ENCODE results near the gene KIFBP.
"Not testable (repeated sequence)": the region's sequence is repeated elsewhere in the genome, so short reads cannot be mapped to it uniquely, and the experiment has no call there.

The KIFBP gene

GRCh38 chr10:69004821-69005220 lies 16.2 kb downstream of the KIFBP start:
- peak; percentile 34 for DNase-seq (ENCODE audit: low spot score)
- ChIA-PET POLR2A (ENCODE audit: low non-redundant PET) (interaction anchor here (0.6 kb wide), 1 partner anchor 105 kb away, joined by 3 read pairs; no protein-coding TSS in a partner anchor), CTCF (interaction anchor here (0.6 to 2.6 kb wide), 14 partner anchors 9 to 404 kb away, joined by 3 to 44 read pairs (median 4); no protein-coding TSS in a partner anchor)
- H3K27ac ChIP-seq: no peak overlapping the region
- peak; percentile 42 for TF ChIP-seq CTCF (conservative IDR thresholded peaks at IDR 0.05; ENCODE audit: low read depth)

- ChIA-PET CTCF (interaction anchor here (0.6 to 2.6 kb wide), 5 partner anchors 12 to 387 kb away, joined by 3 to 44 read pairs (median 4); no protein-coding TSS in a partner anchor), POLR2A (ENCODE audit: low non-redundant PET) (no interaction called here)
- no peak for DNase-seq (ENCODE audit: low spot score)
- TF ChIP-seq CTCF (conservative IDR thresholded peaks at IDR 0.05; ENCODE audit: low read depth): no peak
- H3K27ac ChIP-seq: no peak overlapping the region
These were observed 17.3 kb downstream of the KIFBP start for GRCh38 chr10:69005704-69006485.

GRCh38 chr10:69007260-69007659 lies 18.7 kb downstream of the KIFBP start:
- ChIA-PET POLR2A (ENCODE audit: low non-redundant PET) (no interaction called here), CTCF (interaction anchor here (0.6 to 1.0 kb wide), 2 partner anchors 86 to 144 kb away, joined by 4 to 5 read pairs; no protein-coding TSS in a partner anchor)
- TF ChIP-seq CTCF (conservative IDR thresholded peaks at IDR 0.05; ENCODE audit: low read depth): no peak
- DNase-seq (ENCODE audit: low spot score): no peak
- no peak overlapping the region for H3K27ac ChIP-seq

GRCh38 chr10:69009360-69009759 lies 20.8 kb downstream of the KIFBP start:
- CTCF ChIA-PET: interaction anchor here (1.0 to 1.1 kb wide), 2 partner anchors 11 to 85 kb away, joined by 3 read pairs; no protein-coding TSS in a partner anchor
- H3K27ac ChIP-seq: no peak overlapping the region
- no peak for TF ChIP-seq CTCF (conservative IDR thresholded peaks at IDR 0.05; ENCODE audit: low read depth)
- DNase-seq (ENCODE audit: low spot score): no peak
- POLR2A ChIA-PET (ENCODE audit: low non-redundant PET): no interaction called here

- no peak for TF ChIP-seq CTCF (conservative IDR thresholded peaks at IDR 0.05; ENCODE audit: low read depth)
- CTCF ChIA-PET: no interaction called here
- DNase-seq (ENCODE audit: low spot score): no peak
- POLR2A ChIA-PET (ENCODE audit: low non-redundant PET): no interaction called here
- no peak overlapping the region for H3K27ac ChIP-seq
These were observed 21.6 kb downstream of the KIFBP start for GRCh38 chr10:69010151-69010640.

GRCh38 chr10:69012778-69013177 lies 24.2 kb downstream of the KIFBP start:
- CTCF ChIA-PET; DNase-seq (ENCODE audit: low spot score); H3K27ac ChIP-seq; POLR2A ChIA-PET (ENCODE audit: low non-redundant PET): not testable (repeated sequence)

- no peak for DNase-seq (ENCODE audit: low spot score)
- no peak overlapping the region for H3K27ac ChIP-seq
- CTCF ChIA-PET: interaction anchor here (0.5 kb wide), 1 partner anchor 9 kb away, joined by 3 read pairs; no protein-coding TSS in a partner anchor
- POLR2A ChIA-PET (ENCODE audit: low non-redundant PET): no interaction called here
- TF ChIP-seq CTCF (conservative IDR thresholded peaks at IDR 0.05; ENCODE audit: low read depth): no peak
These were observed 25.6 kb downstream of the KIFBP start for GRCh38 chr10:69014171-69014570.
